ENCODE measurements around the gene ST8SIA6. TPM values are rescaled to one million over a fixed set of nuclear protein-coding genes. Genes with fewer than 3 reads are reported as not detected.
"Not testable (repeated sequence)": the region's sequence is repeated elsewhere in the genome, so short reads cannot be mapped to it uniquely, and the experiment has no call there.

The ST8SIA6 gene
- 1 to 10 TPM in 1 of 5 experiments, under 1 TPM in 4; 0.43 to 2.5 (median 0.60) TPM for total RNA-seq
- under 1 TPM; 0.08 to 0.47 TPM for polyA plus RNA-seq
- total RNA-seq = not detected

GRCh38 chr10:17454161-17455014 is at the start of gene ST8SIA6:
Gene ST8SIA6, minus strand, starts transcription at chr10:17454595. Its CDS starts 340 bp downstream, at chr10:17454255.
- peaks cover 4 to 10% of the 10 kb centered on the region in 2 donors for H3K4me1 ChIP-seq (ENCODE audit: control insufficient read depth in 2 of 2, insufficient read depth in 2 of 2, low read length in 2 of 2)
- peak within 1 kb of the TSS; percentile 29 for H3K27ac ChIP-seq (ENCODE audit: low read depth, low read length)
- Mint-ChIP-seq H3K27me3 (peaks cover 0 to 66% (median 5%) of the 10 kb centered on the region in 5 donors), H3K9me3 (peaks cover 0 to 8% (median 5%) of the 10 kb centered on the region in 11 donors), H3K36me3 (peaks cover 0 to 13% (median 5%) of the 10 kb centered on the region in 5 donors), H3K27ac (peak within 1 kb of the TSS in 5 of 9 donors; percentile 18 to 87 (median 74)), H3K4me1 (peaks cover 5 to 23% (median 20%) of the 10 kb centered on the region in 7 donors), H3K4me3 (peak within 1 kb of the TSS; percentile 82 to 92 (median 89))
- intact Hi-C loops (cut with micrococcal nuclease) = loop anchor here (2.0 to 10.0 kb wide), 3 partner anchors 52 to 627 kb away; partner anchors contain the start of gene STAM (in 1 of the 2)
- CTCF ChIA-PET = no interaction called here
- POLR2A ChIA-PET = interaction anchor here (0.8 to 3.2 kb wide), 6 partner anchors 9 to 637 kb away, joined by 3 to 20 read pairs (median 3); partner anchors contain the start of gene RSU1
- peak; percentile 80 for ATAC-seq
- peaks cover 0 to 3% (median 0%) of the 10 kb centered on the region in 3 experiments for H3K9me3 ChIP-seq (ENCODE audit: control insufficient read depth in 2 of 3, low read length in 3 of 3)
- H3K4me3 ChIP-seq (ENCODE audit: low read length) = peak within 1 kb of the TSS; percentile 64
- DNase-seq = peak; percentile 26 to 64 (median 52)
- no peaks in the 10 kb centered on the region for H3K27me3 ChIP-seq (ENCODE audit: control insufficient read depth in 2 of 2, insufficient read depth in 2 of 2, low read length in 2 of 2)
- no peaks in the 10 kb centered on the region for H3K36me3 ChIP-seq (ENCODE audit: control insufficient read depth in 2 of 3, insufficient read depth in 3 of 3, low read length in 3 of 3)

- POLR2A ChIA-PET = no interaction called here
- Mint-ChIP-seq H3K27me3 (peaks cover 0 to 10% (median 0%) of the 10 kb centered on the region in 5 donors), H3K4me1 (peaks cover 23 to 48% (median 30%) of the 10 kb centered on the region in 7 donors), H3K9me3 (peaks cover 0 to 17% (median 3%) of the 10 kb centered on the region in 11 donors), H3K4me3 (no peak overlapping the region), H3K36me3 (peaks cover 0 to 19% (median 4%) of the 10 kb centered on the region in 5 donors), H3K27ac (no peak overlapping the region)
- H3K4me3 ChIP-seq (ENCODE audit: low read length) = no peak overlapping the region
- no peaks in the 10 kb centered on the region for H3K36me3 ChIP-seq (ENCODE audit: control insufficient read depth in 2 of 3, insufficient read depth in 3 of 3, low read length in 3 of 3)
- no peak overlapping the region for H3K27ac ChIP-seq (ENCODE audit: low read depth, low read length)
- CTCF ChIA-PET = no interaction called here
- DNase-seq (no peak), ATAC-seq (no peak)
- no peaks in the 10 kb centered on the region for H3K27me3 ChIP-seq (ENCODE audit: control insufficient read depth in 2 of 2, insufficient read depth in 2 of 2, low read length in 2 of 2)
- H3K9me3 ChIP-seq (ENCODE audit: control insufficient read depth in 2 of 3, low read length in 3 of 3) = no peaks in the 10 kb centered on the region
- peaks cover 15 to 17% of the 10 kb centered on the region in 2 donors for H3K4me1 ChIP-seq (ENCODE audit: control insufficient read depth in 2 of 2, insufficient read depth in 2 of 2, low read length in 2 of 2)
- intact Hi-C loops (cut with micrococcal nuclease) = no loop called here
Measured at GRCh38 chr10:17503795-17504194, 49.4 kb upstream of the ST8SIA6 start.

- Mint-ChIP-seq H3K36me3 (peaks cover 0 to 15% (median 4%) of the 10 kb centered on the region in 5 donors), H3K27ac (peak overlapping the region in 1 of 9 donors; percentile 16), H3K4me1 (peaks cover 20 to 43% (median 30%) of the 10 kb centered on the region in 7 donors), H3K4me3 (no peak overlapping the region), H3K27me3 (peaks cover 0 to 6% (median 0%) of the 10 kb centered on the region in 5 donors), H3K9me3 (peaks cover 0 to 11% (median 2%) of the 10 kb centered on the region in 11 donors)
- no peaks in the 10 kb centered on the region for H3K27me3 ChIP-seq (ENCODE audit: control insufficient read depth in 2 of 2, insufficient read depth in 2 of 2, low read length in 2 of 2)
- H3K4me3 ChIP-seq (ENCODE audit: low read length) = no peak overlapping the region
- ATAC-seq = no peak
- H3K36me3 ChIP-seq (ENCODE audit: control insufficient read depth in 2 of 3, insufficient read depth in 3 of 3, low read length in 3 of 3) = no peaks in the 10 kb centered on the region
- H3K4me1 ChIP-seq (ENCODE audit: control insufficient read depth in 2 of 2, insufficient read depth in 2 of 2, low read length in 2 of 2) = peaks cover 15 to 17% of the 10 kb centered on the region in 2 donors
- intact Hi-C loops (cut with micrococcal nuclease) = no loop called here
- no peaks in the 10 kb centered on the region for H3K9me3 ChIP-seq (ENCODE audit: control insufficient read depth in 2 of 3, low read length in 3 of 3)
- ChIA-PET CTCF (interaction anchor here (0.6 kb wide), 1 partner anchor 8 kb away, joined by 3 read pairs; no protein-coding TSS in a partner anchor), POLR2A (interaction anchor here (0.5 kb wide), 1 partner anchor 12 kb away, joined by 3 read pairs; no protein-coding TSS in a partner anchor)
- no peak overlapping the region for H3K27ac ChIP-seq (ENCODE audit: low read depth, low read length)
- no peak for DNase-seq
Measured at GRCh38 chr10:17502814-17503213, 48.4 kb upstream of the ST8SIA6 start.

GRCh38 chr10:17499014-17499413 is 44.6 kb upstream of the ST8SIA6 start:
- H3K4me1 ChIP-seq (ENCODE audit: control insufficient read depth in 2 of 2, insufficient read depth in 2 of 2, low read length in 2 of 2); POLR2A ChIA-PET; H3K4me3 Mint-ChIP-seq; intact Hi-C loops (cut with micrococcal nuclease); ATAC-seq; H3K36me3 ChIP-seq (ENCODE audit: control insufficient read depth in 2 of 3, insufficient read depth in 3 of 3, low read length in 3 of 3); H3K27ac ChIP-seq (ENCODE audit: low read depth, low read length); H3K9me3 Mint-ChIP-seq; CTCF ChIA-PET; DNase-seq; H3K9me3 ChIP-seq (ENCODE audit: control insufficient read depth in 2 of 3, low read length in 3 of 3); H3K4me3 ChIP-seq (ENCODE audit: low read length); H3K27me3 ChIP-seq (ENCODE audit: control insufficient read depth in 2 of 2, insufficient read depth in 2 of 2, low read length in 2 of 2); H3K36me3 Mint-ChIP-seq; H3K27ac Mint-ChIP-seq: not testable (repeated sequence)
- H3K4me1 Mint-ChIP-seq = peaks cover 0 to 12% (median 6%) of the 10 kb centered on the region in 7 donors
- H3K27me3 Mint-ChIP-seq = peaks cover 0 to 15% (median 0%) of the 10 kb centered on the region in 5 donors

- no peak for ATAC-seq
- CTCF ChIA-PET = interaction anchor here (0.6 kb wide), 1 partner anchor 244 kb away, joined by 3 read pairs; no protein-coding TSS in a partner anchor
Measured at GRCh38 chr10:17497446-17498030, 43.1 kb upstream of the ST8SIA6 start.

GRCh38 chr10:17494626-17495260 is 40.3 kb upstream of the ST8SIA6 start:
- intact Hi-C loops (cut with micrococcal nuclease) = no loop called here
- Mint-ChIP-seq H3K36me3 (peaks cover 0 to 3% (median 0%) of the 10 kb centered on the region in 5 donors), H3K4me1 (peaks cover 0 to 4% (median 0%) of the 10 kb centered on the region in 7 donors), H3K27me3 (peaks cover 0 to 18% (median 0%) of the 10 kb centered on the region in 5 donors), H3K9me3 (peaks cover 0 to 3% (median 0%) of the 10 kb centered on the region in 11 donors), H3K27ac (no peak overlapping the region), H3K4me3 (no peak overlapping the region)
- Histone ChIP-seq H3K4me1 (ENCODE audit: control insufficient read depth in 2 of 2, insufficient read depth in 2 of 2, low read length in 2 of 2) (no peaks in the 10 kb centered on the region), H3K27me3 (ENCODE audit: control insufficient read depth in 2 of 2, insufficient read depth in 2 of 2, low read length in 2 of 2) (no peaks in the 10 kb centered on the region), H3K36me3 (ENCODE audit: control insufficient read depth in 2 of 3, insufficient read depth in 3 of 3, low read length in 3 of 3) (no peaks in the 10 kb centered on the region), H3K27ac (ENCODE audit: low read depth, low read length) (no peak overlapping the region), H3K4me3 (ENCODE audit: low read length) (no peak overlapping the region), H3K9me3 (ENCODE audit: control insufficient read depth in 2 of 3, low read length in 3 of 3) (no peaks in the 10 kb centered on the region)
- DNase-seq (no peak), ATAC-seq (no peak)
- CTCF ChIA-PET = interaction anchor here (0.7 kb wide), 1 partner anchor 8 kb away, joined by 3 read pairs; no protein-coding TSS in a partner anchor
- POLR2A ChIA-PET = no interaction called here

More at GRCh38 chr10:17497446-17498030, 43.1 kb upstream of the ST8SIA6 start:
- intact Hi-C loops (cut with micrococcal nuclease) = no loop called here
- POLR2A ChIA-PET = interaction anchor here (0.5 to 1.3 kb wide), 2 partner anchors 9 to 35 kb away, joined by 3 to 4 read pairs; no protein-coding TSS in a partner anchor
- no peak for DNase-seq
- Histone ChIP-seq H3K36me3 (ENCODE audit: control insufficient read depth in 2 of 3, insufficient read depth in 3 of 3, low read length in 3 of 3) (no peaks in the 10 kb centered on the region), H3K27me3 (ENCODE audit: control insufficient read depth in 2 of 2, insufficient read depth in 2 of 2, low read length in 2 of 2) (no peaks in the 10 kb centered on the region), H3K27ac (ENCODE audit: low read depth, low read length) (no peak overlapping the region), H3K9me3 (ENCODE audit: control insufficient read depth in 2 of 3, low read length in 3 of 3) (no peaks in the 10 kb centered on the region), H3K4me1 (ENCODE audit: control insufficient read depth in 2 of 2, insufficient read depth in 2 of 2, low read length in 2 of 2) (no peaks in the 10 kb centered on the region), H3K4me3 (ENCODE audit: low read length) (no peak overlapping the region)
- no peak overlapping the region for H3K4me3 Mint-ChIP-seq
- peaks cover 0 to 15% (median 0%) of the 10 kb centered on the region in 5 donors for H3K27me3 Mint-ChIP-seq
- H3K4me1 Mint-ChIP-seq = peaks cover 0 to 10% (median 0%) of the 10 kb centered on the region in 7 donors
- H3K36me3 Mint-ChIP-seq = peaks cover 0 to 7% (median 4%) of the 10 kb centered on the region in 5 donors
- H3K27ac Mint-ChIP-seq = no peak overlapping the region
- H3K9me3 Mint-ChIP-seq = peaks cover 0 to 3% (median 0%) of the 10 kb centered on the region in 11 donors
